GM10248 (cell line): ENCODE data around the gene STAT5A.
A peak's percentile ranks its signal among the peaks of the same experiment; 100 is the strongest.

Experiments used
- CTCF ChIA-PET: fragments of 300-600 bp; sonication (Branson Sonifier 250); formaldehyde crosslinking; extraction: SDS; loops from one replicate; lab custom pipeline; 2021; ENCODE audit warnings: antibody characterized with exemption; lab: Yijun Ruan, JAX
- POLR2A ChIA-PET: fragments of 350-650 bp; sonication (Branson Sonifier 250); formaldehyde crosslinking; extraction: SDS; loops from one replicate; lab custom pipeline; 2020; ENCODE audit warnings: antibody characterized with exemption; lab: Yijun Ruan, JAX
- DNase-seq: peaks from one replicate; pipeline ENCODE4 v3.0.0; 2012; ENCODE audit errors: extremely low spot score
- TF ChIP-seq, protein P1 (sequence below): IDR thresholded peaks from 2 replicates; pipeline ENCODE4 v1.5.1; 2012; ENCODE audit warnings: mild to moderate bottlenecking, low read depth; ENCODE audit errors: extremely low read depth, missing control alignments, control extremely low read depth

Gene STAT5A

DNA sequence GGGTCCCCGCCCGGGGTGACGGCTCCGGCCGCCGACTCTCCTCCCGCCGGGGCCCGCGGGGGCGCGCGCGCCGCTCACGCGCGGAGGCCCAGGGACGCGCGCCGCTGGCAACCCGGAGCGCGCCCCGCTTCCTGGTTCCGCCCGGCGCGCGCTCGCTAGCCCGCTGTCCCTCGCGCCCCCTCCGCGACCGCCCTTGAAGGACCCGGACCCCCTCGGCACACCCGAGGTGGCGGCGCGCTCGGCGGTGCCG, 12.0 kb upstream of the STAT5A start, which contains the start of gene STAT5B:
TSS of gene STAT5B (minus strand) at position 33 of the 250 bp plus-strand sequence. CDS start 44,264 bp downstream, outside the sequence.
- peak; percentile 91 for DNase-seq
- POLR2A ChIA-PET, result no interaction called here
- TF ChIP-seq, protein P1, sequence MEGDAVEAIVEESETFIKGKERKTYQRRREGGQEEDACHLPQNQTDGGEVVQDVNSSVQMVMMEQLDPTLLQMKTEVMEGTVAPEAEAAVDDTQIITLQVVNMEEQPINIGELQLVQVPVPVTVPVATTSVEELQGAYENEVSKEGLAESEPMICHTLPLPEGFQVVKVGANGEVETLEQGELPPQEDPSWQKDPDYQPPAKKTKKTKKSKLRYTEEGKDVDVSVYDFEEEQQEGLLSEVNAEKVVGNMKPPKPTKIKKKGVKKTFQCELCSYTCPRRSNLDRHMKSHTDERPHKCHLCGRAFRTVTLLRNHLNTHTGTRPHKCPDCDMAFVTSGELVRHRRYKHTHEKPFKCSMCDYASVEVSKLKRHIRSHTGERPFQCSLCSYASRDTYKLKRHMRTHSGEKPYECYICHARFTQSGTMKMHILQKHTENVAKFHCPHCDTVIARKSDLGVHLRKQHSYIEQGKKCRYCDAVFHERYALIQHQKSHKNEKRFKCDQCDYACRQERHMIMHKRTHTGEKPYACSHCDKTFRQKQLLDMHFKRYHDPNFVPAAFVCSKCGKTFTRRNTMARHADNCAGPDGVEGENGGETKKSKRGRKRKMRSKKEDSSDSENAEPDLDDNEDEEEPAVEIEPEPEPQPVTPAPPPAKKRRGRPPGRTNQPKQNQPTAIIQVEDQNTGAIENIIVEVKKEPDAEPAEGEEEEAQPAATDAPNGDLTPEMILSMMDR, result no peak
- CTCF ChIA-PET, result interaction anchor here (2.0 kb wide), 1 partner anchor 54 kb away, joined by 5 read pairs; no protein-coding TSS in a partner anchor

DNA sequence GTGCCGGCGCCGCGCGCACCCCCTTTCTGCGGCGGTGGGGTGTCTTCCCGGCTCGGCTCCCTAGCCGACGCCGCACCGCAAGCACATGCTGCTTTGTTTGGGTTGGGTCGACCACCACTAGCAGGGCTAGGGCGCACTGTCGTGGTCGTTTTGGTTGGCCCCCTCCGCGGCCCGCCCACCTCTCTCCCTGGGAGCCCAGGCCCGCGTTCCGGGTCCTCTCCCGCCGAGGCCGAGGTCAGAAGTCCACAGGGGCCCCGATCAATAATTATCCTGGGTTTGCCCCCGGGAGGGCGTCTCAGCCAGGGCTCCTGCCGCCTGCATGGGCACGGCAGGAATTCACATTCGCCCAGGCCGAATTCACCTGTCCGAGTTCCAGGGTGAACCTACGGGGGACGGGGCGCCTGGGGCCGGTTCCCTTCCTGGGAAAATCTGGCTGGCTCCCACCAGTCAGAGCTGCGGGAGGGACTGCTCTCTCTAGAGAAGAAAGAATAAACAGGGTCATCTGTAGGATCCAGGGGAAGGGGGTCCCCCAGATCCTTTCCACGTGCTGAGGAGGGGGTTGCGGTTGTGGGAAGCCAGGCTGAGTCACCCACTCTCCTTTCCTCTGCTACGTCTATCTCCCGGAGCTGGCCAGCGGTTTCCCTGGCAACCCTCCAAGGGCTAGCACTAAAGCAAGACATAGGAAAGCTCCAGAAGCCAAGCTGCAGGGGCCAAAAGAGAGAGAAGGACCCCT, 11.5 kb upstream of the STAT5A start:
- peak; percentile 45 for DNase-seq
- POLR2A ChIA-PET, result interaction anchor here (0.9 kb wide), 1 partner anchor 260 kb away, joined by 3 read pairs; the partner anchor contains the start of gene DNAJC7
- CTCF ChIA-PET, result interaction anchor here (1.4 to 2.0 kb wide), 3 partner anchors 29 to 54 kb away, joined by 5 to 7 read pairs (median 7); no protein-coding TSS in a partner anchor
- TF ChIP-seq, protein P1, result no peak

DNA sequence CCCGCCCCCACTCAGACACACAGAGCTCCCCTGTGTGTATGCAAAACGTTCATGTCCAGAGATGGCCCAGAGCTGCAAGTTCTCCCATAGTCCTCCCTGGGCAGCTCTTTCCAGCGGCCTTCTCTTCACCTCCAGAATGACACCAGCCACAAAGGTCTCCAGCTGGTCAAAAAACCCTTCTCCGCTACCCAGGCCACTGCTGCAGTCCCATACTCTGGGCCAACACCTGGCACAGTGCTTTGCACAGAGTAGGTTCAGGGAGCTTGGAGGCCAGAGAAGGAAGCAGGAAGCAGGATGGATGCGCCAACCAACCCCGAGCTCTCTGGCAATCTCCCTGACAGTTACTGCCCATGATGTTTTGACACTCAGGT, 11.0 kb upstream of the STAT5A start:
- TF ChIP-seq, protein P1, result no peak
- peak; percentile 41 for DNase-seq
- ChIA-PET POLR2A (interaction anchor here (0.9 kb wide), 1 partner anchor 260 kb away, joined by 3 read pairs; the partner anchor contains the start of gene DNAJC7), CTCF (interaction anchor here (1.4 to 2.0 kb wide), 3 partner anchors 29 to 55 kb away, joined by 5 to 7 read pairs (median 7); no protein-coding TSS in a partner anchor)

DNA sequence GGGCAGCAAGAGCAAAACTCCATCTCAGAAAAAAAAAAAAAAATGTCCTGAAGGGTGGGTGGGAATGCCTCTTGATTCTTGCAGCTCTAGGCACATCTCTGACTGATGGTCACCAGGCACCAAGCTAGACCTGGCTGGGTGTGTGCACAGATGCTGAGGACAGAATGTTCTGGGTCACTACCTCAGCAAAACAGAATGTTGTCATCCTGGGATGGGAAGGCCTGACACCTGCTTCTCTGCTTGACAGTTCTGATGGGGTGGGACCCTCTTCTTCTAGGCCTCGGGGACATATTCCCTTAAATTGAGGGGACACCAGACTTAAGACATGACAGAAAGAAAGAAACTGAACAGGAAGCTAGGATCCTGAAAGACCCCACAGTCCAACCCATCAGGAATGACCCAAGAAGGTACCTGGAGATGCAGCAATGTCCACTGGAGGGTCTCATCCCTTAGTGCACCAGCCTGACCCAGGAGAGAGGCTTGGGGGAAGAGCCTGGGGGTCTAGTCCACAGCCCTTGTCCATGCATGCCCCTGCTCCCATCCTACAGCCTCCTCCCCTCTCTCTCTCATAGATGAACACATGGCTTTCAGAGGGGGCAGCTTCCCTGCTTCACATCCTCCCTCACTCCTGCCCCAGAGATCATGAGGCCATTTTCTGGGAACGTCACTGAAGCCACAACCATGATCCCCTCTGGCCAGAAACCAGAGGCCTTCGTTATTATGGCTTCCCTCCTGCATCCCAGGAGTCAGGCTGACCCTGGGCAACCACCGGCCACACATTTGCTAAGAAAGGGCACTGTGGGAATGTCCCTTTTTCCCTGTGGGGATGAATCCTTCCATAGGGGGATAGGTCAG, 8.3 kb upstream of the STAT5A start:
- ChIA-PET CTCF (interaction anchor here (0.8 to 0.9 kb wide), 2 partner anchors 11 to 14 kb away, joined by 3 read pairs; no protein-coding TSS in a partner anchor), POLR2A (interaction anchor here (0.7 kb wide), 2 partner anchors 22 to 140 kb away, joined by 3 to 5 read pairs; no protein-coding TSS in a partner anchor)
- no peak for DNase-seq
- TF ChIP-seq, protein P1, result no peak

DNA sequence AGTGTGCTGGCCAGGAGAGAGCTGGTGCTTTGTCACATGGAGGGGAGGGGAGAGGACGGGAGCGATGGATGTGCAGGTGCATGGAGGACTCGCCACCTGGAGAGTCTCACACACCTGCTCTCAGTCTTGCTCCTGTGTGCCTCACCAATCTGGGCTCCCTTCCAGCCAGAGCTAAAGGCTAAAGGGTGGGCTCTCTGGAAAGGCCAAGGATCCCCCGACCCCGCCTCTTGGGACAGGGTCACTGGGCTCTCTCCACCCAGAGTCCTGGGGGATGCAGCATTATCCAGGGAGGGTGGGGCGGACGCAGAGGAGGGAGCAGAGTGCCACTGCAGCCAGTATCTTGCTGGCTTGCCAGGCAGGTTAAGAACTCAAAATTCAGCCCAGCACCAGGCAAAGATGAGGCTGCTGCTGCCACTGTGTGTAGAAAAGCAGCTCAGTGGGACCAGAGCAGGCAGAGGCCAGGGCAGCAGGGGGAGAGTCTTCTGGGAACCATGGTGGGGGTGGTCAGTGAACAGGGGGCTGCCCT, 6.7 kb upstream of the STAT5A start:
- DNase-seq, result no peak
- ChIA-PET CTCF (no interaction called here), POLR2A (no interaction called here)
- TF ChIP-seq, protein P1, result no peak
